Stomach (tissue), 9 donors: ENCODE results near the gene ACAA1. TPM values are rescaled to one million over a fixed set of nuclear protein-coding genes. Genes with fewer than 3 reads are reported as not detected.

Source experiments
- DNase-seq, 2 donors: peaks; one replicate each; pipeline versions ENCODE4 v3.0.0 to v3.0.0-alpha.2; 2013 to 2019
- H3K27ac ChIP-seq, 5 donors: fragments of 200-600 bp in 4 of 5; sonication (generic) in 4 of 5; one replicate each; pipeline ENCODE4 v1.5.1; 2013 to 2019; ENCODE audit warnings: mild to moderate bottlenecking in 1 of 5, moderate library complexity in 1 of 5
- H3K27me3 ChIP-seq, 3 donors: fragments of 200-600 bp; sonication (generic); one replicate each; pipeline ENCODE4 v1.5.1; 2017 to 2019; ENCODE audit warnings: mixed run types in 1 of 3
- H3K36me3 ChIP-seq, 4 donors: fragments of 200-600 bp; sonication (generic); 1 replicate in 3 of 4; 2 replicates in 1 of 4; pipeline ENCODE4 v1.5.1; 2016 to 2019
- H3K4me1 ChIP-seq, 4 donors: fragments of 200-600 bp; sonication (generic); one replicate each; pipeline ENCODE4 v1.5.1; 2016 to 2019
- H3K4me3 ChIP-seq, 4 donors: fragments of 200-600 bp; sonication (generic) in 3 of 4; one replicate each; pipeline ENCODE4 v1.5.1; 2016 to 2019; ENCODE audit warnings: mild to moderate bottlenecking in 1 of 4
- H3K9me3 ChIP-seq, 4 donors: fragments of 200-600 bp; sonication (generic); one replicate each; pipeline ENCODE4 v1.5.1; 2016 to 2019
- EP300 ChIP-seq: sonication (generic); formaldehyde crosslinking; IDR thresholded peaks from one replicate; pipeline ENCODE4 v1.6.1; 2017; ENCODE audit warnings: antibody characterized with exemption
- POLR2A ChIP-seq, 4 donors: fragments of 450-650 bp; IDR thresholded peaks; one replicate each; pipeline ENCODE4 v1.6.1; 2016; ENCODE audit warnings: antibody characterized with exemption in 4 of 4, control low read depth in 2 of 4, mild to moderate bottlenecking in 1 of 4, moderate library complexity in 1 of 4
- POLR2AphosphoS5 ChIP-seq, 3 donors: sonication (generic); formaldehyde crosslinking; IDR thresholded peaks; one replicate each; pipeline ENCODE4 v1.6.1; 2016; ENCODE audit warnings: antibody characterized with exemption in 3 of 3
- WGBS, 5 donors: extraction: QIAGEN DNeasy Blood & Tissue Kit in 3 of 5; methylation state at CpG; one replicate each; pipeline versions ENCODE4 v1.1.5 to v1.1.7; 2013 to 2018; 5-methylcytosine and 5-hydroxymethylcytosine counted together
- intact Hi-C: fragments of 100-400 bp; cut with DNase I; formaldehyde crosslinking; loops from one replicate; pipeline ENCODE4 v1.15.1; 2023; ENCODE audit warnings: low total_unique reads
- polyA plus RNA-seq, 3 donors: library from polyadenylated mRNA; stranded (reverse); fragments of 200-250 nt; gene quantifications; one replicate each; pipeline ENCODE4 v1.2.3, GENCODE V29; 2013
- total RNA-seq, 5 donors: library from RNA; depleted of rRNA; stranded (reverse); fragments of >200 nt; gene quantifications; one replicate each; pipeline versions ENCODE4 v1.1.0 to v1.2.3, GENCODE V29; 2014 to 2016
- TF ChIP-seq, protein P1 (sequence below), 7 experiments: fragments of 450-650 bp in 4 of 7; fragments of 200-600 bp in 3 of 7; sonication (generic) in 3 of 7; IDR thresholded peaks; one replicate each; pipeline ENCODE4 v1.5.1; 2016 to 2019; ENCODE audit warnings: antibody characterized with exemption in 7 of 7, control low read depth in 2 of 7, mild to moderate bottlenecking in 1 of 7
- donor health status: healthy with polysubstance abuse.
- donor health status: Bipolar disorder and iron deficiency.
- donor health status: healthy.

Gene ACAA1
- total and polyA plus RNA-seq, 8 donors = 44.2 to 249 (median 75.7) TPM

DNA sequence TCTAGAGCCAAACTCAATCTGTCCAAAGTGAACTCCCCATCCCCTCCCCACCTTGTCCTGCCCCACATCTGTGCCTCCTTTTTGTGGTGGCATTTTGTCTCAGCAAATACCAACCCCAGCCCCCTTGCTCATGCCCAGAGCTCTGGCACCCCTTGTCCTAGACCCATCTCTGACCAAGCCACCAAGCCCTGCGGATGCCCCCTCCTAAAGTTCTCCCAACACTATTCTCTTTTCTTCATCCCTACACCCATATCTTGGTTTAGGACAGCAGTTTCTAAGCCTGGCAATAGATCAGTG is 17.7 kb downstream of the ACAA1 start:
- DNase-seq = no peak
- TF ChIP-seq EP300 = no peak
- TF ChIP-seq POLR2AphosphoS5 (IDR thresholded peaks at IDR 0.05) = no peak
- WGBS, 5 donors = 93 to 98% (median 95%) methylated on average over 1 of the region's 1 CpG
- Histone ChIP-seq H3K4me1 (peaks cover 0 to 14% (median 5%) of the 10 kb centered on the region in 4 donors), H3K27ac (no peak overlapping the region), H3K4me3 (no peak overlapping the region), H3K36me3 (peaks cover 42 to 59% (median 54%) of the 10 kb centered on the region in 4 donors), H3K9me3 (no peaks in the 10 kb centered on the region), H3K27me3 (no peaks in the 10 kb centered on the region)
- intact Hi-C loops = no loop called here

DNA sequence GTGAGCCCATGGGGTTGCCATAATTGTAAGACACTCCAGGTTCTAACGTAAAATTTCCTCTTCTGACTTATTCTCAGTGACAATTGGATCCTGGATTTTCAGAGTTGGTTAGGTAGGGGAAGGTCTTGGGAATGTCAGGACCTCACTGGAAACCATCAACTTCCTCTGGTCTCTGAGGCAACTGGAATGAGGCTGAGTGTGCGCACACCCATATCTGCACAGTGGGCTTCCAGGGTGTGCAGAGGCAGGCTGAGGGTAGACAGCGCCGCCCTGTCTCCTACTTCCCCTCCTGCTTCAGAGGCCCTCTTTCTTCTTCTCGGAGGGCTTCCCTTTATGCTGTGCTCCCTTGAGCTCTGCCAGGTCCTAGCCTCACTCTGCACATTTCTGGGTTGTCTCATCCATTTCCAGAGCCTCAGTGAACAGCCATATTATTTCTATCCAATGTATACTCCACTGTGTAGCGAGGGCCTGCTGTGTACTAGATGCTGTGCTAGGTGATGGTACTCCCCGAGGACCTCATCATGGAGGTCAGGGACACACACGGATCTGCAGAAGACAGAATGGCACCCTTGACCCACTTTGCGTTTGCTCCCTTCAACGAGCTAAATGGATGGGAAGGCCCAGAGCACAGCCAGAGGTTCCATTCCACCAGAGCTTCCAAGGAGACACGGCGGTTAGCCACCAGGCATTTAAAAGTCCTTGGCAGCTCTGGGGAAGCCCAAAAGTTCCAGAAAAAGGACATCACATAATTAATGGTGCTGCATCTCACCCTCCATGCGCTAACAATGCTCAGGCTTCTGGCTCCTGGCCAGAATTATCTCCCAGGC is 18.3 kb downstream of the ACAA1 start:
- TF ChIP-seq EP300 = no peak
- Histone ChIP-seq H3K36me3 (peaks cover 37 to 54% (median 49%) of the 10 kb centered on the region in 4 donors), H3K9me3 (no peaks in the 10 kb centered on the region), H3K27me3 (no peaks in the 10 kb centered on the region), H3K27ac (no peak overlapping the region), H3K4me3 (no peak overlapping the region), H3K4me1 (peaks cover 0 to 14% (median 5%) of the 10 kb centered on the region in 4 donors)
- WGBS, 5 donors = 84 to 87% (median 85%) methylated on average over 13 of the region's 13 CpGs
- intact Hi-C loops = no loop called here
- DNase-seq = no peak

DNA sequence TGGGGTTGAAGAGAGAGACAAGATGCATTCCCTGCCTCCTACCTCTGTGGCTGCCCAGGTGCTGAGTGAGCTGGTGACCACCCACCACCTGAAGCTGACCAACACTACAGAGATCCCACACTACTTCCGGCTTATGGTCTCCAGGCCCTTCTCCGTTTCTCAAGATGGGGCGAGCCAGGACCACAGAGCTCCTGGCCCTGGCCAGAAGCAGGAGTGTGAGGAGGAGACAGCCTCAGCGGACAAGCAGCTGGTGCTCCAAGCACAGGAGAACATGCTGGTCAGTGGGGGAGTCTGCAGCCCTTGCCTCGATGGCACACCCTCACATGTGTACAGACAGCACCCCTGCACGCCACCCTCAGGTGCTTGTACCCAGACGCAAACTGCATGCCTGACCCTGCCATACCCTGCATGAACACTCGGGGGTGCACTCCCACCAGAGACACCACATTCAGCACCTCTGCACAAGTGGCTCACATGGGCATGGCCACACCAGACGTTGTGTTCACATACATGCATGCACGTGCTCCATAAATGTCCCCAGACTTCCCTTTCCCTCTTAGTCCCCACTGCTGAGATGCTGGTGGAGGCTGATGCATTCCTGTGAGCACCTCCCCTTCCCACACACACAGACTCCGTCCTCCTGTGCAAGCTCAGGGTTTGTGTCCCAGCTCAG is 19.0 kb downstream of the ACAA1 start:
- no peak overlapping the region for H3K27ac ChIP-seq
- intact Hi-C loops = no loop called here
- 36 to 58% (median 50%) methylated on average over 7 to 11 of the region's 11 CpGs for WGBS, 5 donors

DNA sequence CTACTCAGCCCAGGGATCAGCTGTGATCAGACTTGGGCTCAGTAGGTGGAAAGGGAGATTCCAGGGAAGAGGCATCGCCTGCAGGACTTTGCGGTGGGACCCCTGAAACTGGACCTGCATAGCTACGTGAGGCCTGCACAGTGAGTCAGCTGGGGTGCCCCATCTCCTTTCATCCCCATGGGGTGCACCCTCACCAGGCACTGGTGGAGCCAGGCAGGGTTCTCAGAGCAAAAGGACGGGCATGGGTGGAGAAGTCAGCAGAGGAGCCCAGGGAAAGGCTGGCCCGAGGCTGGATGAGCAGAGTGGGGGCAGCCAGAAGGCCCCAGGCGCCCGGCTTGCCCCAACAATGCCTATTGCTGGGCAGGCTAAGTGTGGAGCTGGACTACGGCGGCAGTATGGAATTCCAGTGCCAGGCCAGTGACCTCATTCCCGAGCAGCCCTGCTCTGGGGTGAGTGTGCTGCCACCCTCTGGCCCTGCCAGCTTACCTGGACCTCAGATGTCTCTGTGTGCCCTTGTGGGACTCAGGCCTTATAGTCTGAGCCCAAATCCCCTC is 19.7 kb downstream of the ACAA1 start:
- TF ChIP-seq EP300 = no peak
- TF ChIP-seq POLR2AphosphoS5 (IDR thresholded peaks at IDR 0.05) = peak in 1 of 3 donors; percentile 3
- no peak overlapping the region for H3K4me3 ChIP-seq
- H3K36me3 ChIP-seq = peaks cover 23 to 40% (median 35%) of the 10 kb centered on the region in 4 donors
- H3K27ac ChIP-seq = no peak overlapping the region
- peaks cover 0 to 14% (median 5%) of the 10 kb centered on the region in 4 donors for H3K4me1 ChIP-seq
- peak; percentile 51 to 59 for DNase-seq
- intact Hi-C loops = no loop called here
- no peaks in the 10 kb centered on the region for H3K9me3 ChIP-seq
- no peaks in the 10 kb centered on the region for H3K27me3 ChIP-seq
- WGBS, 5 donors = 39 to 65% (median 61%) methylated on average over 4 to 10 of the region's 10 CpGs

More for the DNA sequence above, 19.0 kb downstream of the ACAA1 start:
- TF ChIP-seq, protein P1, sequence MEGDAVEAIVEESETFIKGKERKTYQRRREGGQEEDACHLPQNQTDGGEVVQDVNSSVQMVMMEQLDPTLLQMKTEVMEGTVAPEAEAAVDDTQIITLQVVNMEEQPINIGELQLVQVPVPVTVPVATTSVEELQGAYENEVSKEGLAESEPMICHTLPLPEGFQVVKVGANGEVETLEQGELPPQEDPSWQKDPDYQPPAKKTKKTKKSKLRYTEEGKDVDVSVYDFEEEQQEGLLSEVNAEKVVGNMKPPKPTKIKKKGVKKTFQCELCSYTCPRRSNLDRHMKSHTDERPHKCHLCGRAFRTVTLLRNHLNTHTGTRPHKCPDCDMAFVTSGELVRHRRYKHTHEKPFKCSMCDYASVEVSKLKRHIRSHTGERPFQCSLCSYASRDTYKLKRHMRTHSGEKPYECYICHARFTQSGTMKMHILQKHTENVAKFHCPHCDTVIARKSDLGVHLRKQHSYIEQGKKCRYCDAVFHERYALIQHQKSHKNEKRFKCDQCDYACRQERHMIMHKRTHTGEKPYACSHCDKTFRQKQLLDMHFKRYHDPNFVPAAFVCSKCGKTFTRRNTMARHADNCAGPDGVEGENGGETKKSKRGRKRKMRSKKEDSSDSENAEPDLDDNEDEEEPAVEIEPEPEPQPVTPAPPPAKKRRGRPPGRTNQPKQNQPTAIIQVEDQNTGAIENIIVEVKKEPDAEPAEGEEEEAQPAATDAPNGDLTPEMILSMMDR (IDR thresholded peaks at IDR 0.05) = peak in 5 of 7 experiments; percentile 55 to 92 (median 68)
- TF ChIP-seq POLR2AphosphoS5 (IDR thresholded peaks at IDR 0.05) (peak in 1 of 3 donors; percentile 76), EP300 (no peak)
- H3K36me3 ChIP-seq = peaks cover 29 to 46% (median 41%) of the 10 kb centered on the region in 4 donors
- H3K4me3 ChIP-seq = no peak overlapping the region
- peaks cover 0 to 14% (median 5%) of the 10 kb centered on the region in 4 donors for H3K4me1 ChIP-seq
- H3K9me3 ChIP-seq = no peaks in the 10 kb centered on the region
- peak; percentile 73 to 86 for DNase-seq
- H3K27me3 ChIP-seq = no peaks in the 10 kb centered on the region

DNA sequence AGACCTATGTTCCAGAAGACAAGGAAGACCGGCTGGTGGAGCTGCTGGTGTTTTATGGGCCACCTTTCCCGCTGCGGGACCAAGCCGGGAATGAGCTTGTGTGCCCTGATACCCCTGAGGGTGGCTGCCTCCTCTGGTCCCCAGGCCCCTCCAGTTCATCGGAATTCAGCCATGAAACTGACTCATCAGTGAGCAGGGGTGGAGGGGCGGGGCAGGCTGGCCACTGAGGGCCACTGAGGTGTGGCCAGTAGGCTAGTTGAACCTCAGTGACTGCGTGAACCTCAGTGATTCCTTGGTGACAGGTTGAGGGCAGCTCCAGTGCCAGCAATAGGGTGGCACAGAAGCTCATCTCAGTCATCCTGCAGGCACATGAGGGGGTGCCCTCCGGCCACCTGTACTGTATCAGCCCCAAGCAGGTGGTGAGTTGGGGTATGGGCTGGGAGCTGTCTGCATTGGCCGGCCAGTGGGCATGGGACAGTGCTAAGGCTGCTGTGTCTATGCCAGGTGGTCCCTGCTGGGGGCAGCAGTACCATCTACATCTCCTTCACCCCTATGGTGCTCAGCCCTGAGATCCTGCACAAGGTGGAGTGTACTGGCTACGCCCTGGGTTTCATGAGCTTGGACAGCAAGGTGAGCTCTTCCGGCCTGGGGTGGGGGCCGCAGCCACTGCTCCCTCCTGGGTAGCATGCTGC is 20.3 kb downstream of the ACAA1 start:
- 83 to 89% (median 83%) methylated on average over 6 to 12 of the region's 12 CpGs for WGBS, 5 donors
- Histone ChIP-seq H3K4me3 (no peak overlapping the region), H3K27ac (no peak overlapping the region), H3K4me1 (peaks cover 0 to 14% (median 5%) of the 10 kb centered on the region in 4 donors), H3K36me3 (peaks cover 16 to 34% (median 28%) of the 10 kb centered on the region in 4 donors), H3K9me3 (no peaks in the 10 kb centered on the region), H3K27me3 (no peaks in the 10 kb centered on the region)
- intact Hi-C loops = no loop called here
- TF ChIP-seq POLR2AphosphoS5 (IDR thresholded peaks at IDR 0.05) (no peak), POLR2A (IDR thresholded peaks at IDR 0.05) (no peak)
- no peak for DNase-seq
